Panc1 (cell line): ENCODE measurements around the gene OPN1SW. TPM values are rescaled to one million over a fixed set of nuclear protein-coding genes. Genes with fewer than 3 reads are reported as not detected.

Experiments used
- ATAC-seq: fragments of 200-7000 bp; cut with Tn5 transposase; 2 replicates; pipeline ENCODE4 v1.9.1; 2020; ENCODE audit warnings: mild to moderate bottlenecking, moderate library complexity
- BruUV-seq: library from RNA; stranded (reverse); fragments of 400-500 nt; replicated peaks from 2 replicates; lab custom pipeline; 2021; lab: Mats Ljungman, UMichigan
- CTCF ChIA-PET: fragments of 300-600 bp; sonication (Branson Sonifier 250); formaldehyde crosslinking; loops from one replicate; lab custom pipeline; 2022; ENCODE audit warnings: antibody characterized with exemption; lab: Charles Lee
- POLR2A ChIA-PET: fragments of 300-600 bp; sonication (Branson Sonifier 250); formaldehyde crosslinking; loops from one replicate; lab custom pipeline; 2022; ENCODE audit warnings: antibody characterized with exemption; lab: Charles Lee
- DNase-seq: peaks from one replicate; pipeline ENCODE4 v3.0.0-alpha.2; 2010; ENCODE audit warnings: low read depth, low spot score
- H3K27ac ChIP-seq: 2 replicates; pipeline ENCODE4 v1.5.1; 2011; ENCODE audit warnings: mild to moderate bottlenecking, low read length, inconsistent platforms
- H3K27me3 ChIP-seq: fragments of 200-500 bp; sonication (Bioruptor generic); 2 replicates; pipeline ENCODE4 v1.6.0; 2014; ENCODE audit warnings: low read length, inconsistent platforms; ENCODE audit not compliant: control insufficient read depth, insufficient read depth
- H3K36me3 ChIP-seq: fragments of 200-500 bp; sonication (Bioruptor generic); 2 replicates; pipeline ENCODE4 v1.5.1; 2014; ENCODE audit warnings: inconsistent platforms, mild to moderate bottlenecking, low read length, moderate library complexity; ENCODE audit not compliant: control insufficient read depth, insufficient read depth
- H3K4me1 ChIP-seq: 2 replicates; pipeline ENCODE4 v1.5.1; 2011; ENCODE audit warnings: inconsistent platforms, mild to moderate bottlenecking, low read length, moderate library complexity; ENCODE audit not compliant: control insufficient read depth, insufficient read depth
- H3K4me3 ChIP-seq, 2 experiments: 2 replicates each; pipeline ENCODE4 v1.5.1; 2011 to 2012; ENCODE audit warnings: low read depth in 2 of 2, low read length in 2 of 2, mild to moderate bottlenecking in 2 of 2, inconsistent platforms in 1 of 2, moderate library complexity in 1 of 2
- H3K9me3 ChIP-seq: fragments of 200-500 bp; sonication (Bioruptor generic); 2 replicates; pipeline ENCODE4 v1.5.1; 2014; ENCODE audit warnings: low read depth, mild to moderate bottlenecking, inconsistent platforms, low read length, moderate library complexity; ENCODE audit not compliant: control insufficient read depth, insufficient read depth
- CTCF ChIP-seq: fragments of 450-650 bp; IDR thresholded peaks from 2 replicates; pipeline ENCODE4 v1.5.1; 2017; ENCODE audit warnings: mild to moderate bottlenecking
- POLR2AphosphoS5 ChIP-seq: IDR thresholded peaks from 2 replicates; pipeline ENCODE4 v1.6.1; 2012; ENCODE audit warnings: mild to moderate bottlenecking, low read depth, low read length, moderate library complexity
- SIN3A ChIP-seq: IDR thresholded peaks from 2 replicates; pipeline ENCODE4 v1.6.1; 2012; ENCODE audit warnings: low read depth, mild to moderate bottlenecking, low read length, moderate library complexity, borderline replicate concordance; ENCODE audit not compliant: insufficient read depth
- TCF7L2 ChIP-seq: IDR thresholded peaks from 2 replicates; pipeline ENCODE4 v1.6.1; 2011; ENCODE audit warnings: mild to moderate bottlenecking, low read depth, low read length, inconsistent platforms
- in situ Hi-C: cut with HindIII; loops from 2 replicates; pipeline ENCODE4 v1.10.0; 2016; ENCODE audit warnings: low sequenced_read_pairs, low pct_unique_long_range_greater_than_20kb
- intact Hi-C: fragments of 100-400 bp; cut with micrococcal nuclease; formaldehyde crosslinking; loops from one replicate; pipeline ENCODE4 v1.10.0; 2022; ENCODE audit not compliant: unreplicated experiment
- total RNA-seq: library from RNA; stranded (reverse); gene quantifications from one replicate; pipeline ENCODE4 v1.2.1, GENCODE V29; 2021; ENCODE audit not compliant: unreplicated experiment
- TF ChIP-seq, protein P1 (sequence below), 2 experiments: IDR thresholded peaks; 2 replicates each; pipeline ENCODE4 v1.6.1; 2011 to 2012; ENCODE audit warnings: low read depth in 2 of 2, control low read depth in 1 of 2, low read length in 1 of 2, mild to moderate bottlenecking in 1 of 2, moderate library complexity in 1 of 2; ENCODE audit not compliant: insufficient read depth in 1 of 2

The OPN1SW gene
- total RNA-seq, 1 experiment from 2014 or later: not detected

DNA sequence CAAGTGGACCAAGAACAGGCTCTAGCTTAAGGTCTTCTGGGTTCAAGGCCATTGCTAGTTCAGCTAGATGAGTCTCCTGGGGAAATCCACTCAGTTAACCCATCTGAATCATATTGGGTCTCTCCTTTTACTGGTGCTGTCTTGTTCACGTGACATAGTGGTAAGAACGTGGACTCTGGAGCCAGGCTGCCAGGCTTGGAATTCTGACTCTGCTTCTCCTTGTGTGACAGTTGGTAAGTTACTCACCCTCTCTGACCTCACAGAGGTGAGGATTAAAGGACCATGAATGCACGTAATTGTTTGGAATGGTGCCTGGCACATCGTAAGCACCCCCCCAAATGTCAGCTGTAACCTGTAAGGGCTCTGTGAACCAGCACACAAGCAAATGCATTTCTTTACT, 46.1 kb downstream of the OPN1SW start:
- ChIA-PET POLR2A (no interaction called here), CTCF (no interaction called here)
- Histone ChIP-seq H3K27ac (no peak overlapping the region), H3K4me1 (no peaks in the 10 kb centered on the region), H3K36me3 (no peaks in the 10 kb centered on the region), H3K9me3 (no peaks in the 10 kb centered on the region), H3K4me3 (no peak overlapping the region), H3K27me3 (peaks cover 9% of the 10 kb centered on the region)
- TF ChIP-seq CTCF (no peak), SIN3A (no peak), TCF7L2 (no peak), POLR2AphosphoS5 (no peak)
- TF ChIP-seq, protein P1, sequence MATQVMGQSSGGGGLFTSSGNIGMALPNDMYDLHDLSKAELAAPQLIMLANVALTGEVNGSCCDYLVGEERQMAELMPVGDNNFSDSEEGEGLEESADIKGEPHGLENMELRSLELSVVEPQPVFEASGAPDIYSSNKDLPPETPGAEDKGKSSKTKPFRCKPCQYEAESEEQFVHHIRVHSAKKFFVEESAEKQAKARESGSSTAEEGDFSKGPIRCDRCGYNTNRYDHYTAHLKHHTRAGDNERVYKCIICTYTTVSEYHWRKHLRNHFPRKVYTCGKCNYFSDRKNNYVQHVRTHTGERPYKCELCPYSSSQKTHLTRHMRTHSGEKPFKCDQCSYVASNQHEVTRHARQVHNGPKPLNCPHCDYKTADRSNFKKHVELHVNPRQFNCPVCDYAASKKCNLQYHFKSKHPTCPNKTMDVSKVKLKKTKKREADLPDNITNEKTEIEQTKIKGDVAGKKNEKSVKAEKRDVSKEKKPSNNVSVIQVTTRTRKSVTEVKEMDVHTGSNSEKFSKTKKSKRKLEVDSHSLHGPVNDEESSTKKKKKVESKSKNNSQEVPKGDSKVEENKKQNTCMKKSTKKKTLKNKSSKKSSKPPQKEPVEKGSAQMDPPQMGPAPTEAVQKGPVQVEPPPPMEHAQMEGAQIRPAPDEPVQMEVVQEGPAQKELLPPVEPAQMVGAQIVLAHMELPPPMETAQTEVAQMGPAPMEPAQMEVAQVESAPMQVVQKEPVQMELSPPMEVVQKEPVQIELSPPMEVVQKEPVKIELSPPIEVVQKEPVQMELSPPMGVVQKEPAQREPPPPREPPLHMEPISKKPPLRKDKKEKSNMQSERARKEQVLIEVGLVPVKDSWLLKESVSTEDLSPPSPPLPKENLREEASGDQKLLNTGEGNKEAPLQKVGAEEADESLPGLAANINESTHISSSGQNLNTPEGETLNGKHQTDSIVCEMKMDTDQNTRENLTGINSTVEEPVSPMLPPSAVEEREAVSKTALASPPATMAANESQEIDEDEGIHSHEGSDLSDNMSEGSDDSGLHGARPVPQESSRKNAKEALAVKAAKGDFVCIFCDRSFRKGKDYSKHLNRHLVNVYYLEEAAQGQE (IDR thresholded peaks at IDR 0.05; ENCODE audit: insufficient read depth in 1 of 2, low read depth in 2 of 2, low read length in 1 of 2): no peak
- intact Hi-C loops: no loop called here
- DNase-seq (no peak), ATAC-seq (no peak)
- in situ Hi-C loops: no loop called here
- no TSS peak for BruUV-seq

DNA sequence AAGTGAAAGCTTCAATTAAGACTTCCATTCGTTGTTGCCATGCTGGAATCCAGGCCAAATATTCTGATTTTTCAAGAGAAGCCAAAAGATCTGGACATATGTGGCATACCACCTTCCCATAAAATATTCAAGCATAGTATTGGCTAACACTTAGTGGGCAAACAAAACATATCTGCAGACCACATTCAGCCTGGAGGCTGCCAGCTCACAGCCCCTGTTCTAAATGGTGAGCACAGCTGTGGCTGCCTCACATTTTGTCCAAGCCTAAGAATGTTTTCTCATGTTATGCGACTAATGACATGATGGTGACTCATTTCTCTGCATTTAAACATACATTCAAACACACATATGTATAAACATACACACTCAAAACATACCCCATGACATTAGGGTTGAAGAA, 47.0 kb downstream of the OPN1SW start:
- in situ Hi-C loops: no loop called here

More for the DNA sequence above, 47.0 kb downstream of the OPN1SW start:
- DNase-seq (no peak), ATAC-seq (no peak)
- TF ChIP-seq POLR2AphosphoS5 (no peak), TCF7L2 (no peak), CTCF (no peak), SIN3A (no peak)
- TF ChIP-seq, protein P1 (IDR thresholded peaks at IDR 0.05; ENCODE audit: insufficient read depth in 1 of 2, low read depth in 2 of 2, low read length in 1 of 2): no peak
- intact Hi-C loops: no loop called here
- ChIA-PET POLR2A (no interaction called here), CTCF (no interaction called here)
- no TSS peak for BruUV-seq
- H3K4me1 ChIP-seq: no peaks in the 10 kb centered on the region
- peaks cover 9% of the 10 kb centered on the region for H3K27me3 ChIP-seq
- no peak overlapping the region for H3K4me3 ChIP-seq
- H3K9me3 ChIP-seq: no peaks in the 10 kb centered on the region
- no peaks in the 10 kb centered on the region for H3K36me3 ChIP-seq
- no peak overlapping the region for H3K27ac ChIP-seq
